HT1080 (cell line): Measurements from ENCODE around the gene CYFIP1. TPM values are rescaled to one million over a fixed set of nuclear protein-coding genes. Genes with fewer than 3 reads are reported as not detected.
A peak's percentile ranks its signal among the peaks of the same experiment; 100 is the strongest.
"Not testable (repeated sequence)": the region's sequence is repeated elsewhere in the genome, so short reads cannot be mapped to it uniquely, and the experiment has no call there.

Experiments
- DNase-seq: peaks from one replicate; pipeline ENCODE4 v3.0.0-alpha.2; 2015; ENCODE audit warnings: low read depth
- polyA plus RNA-seq, 2 experiments: library from polyadenylated mRNA; depleted of rRNA; stranded (reverse); fragments of >200 nt; gene quantifications; 2 replicates each; pipeline ENCODE4 v1.2.3, GENCODE V29; 2015
- total RNA-seq: library from RNA; depleted of rRNA; stranded (reverse); fragments of >200 nt; shearing (Covaris generic); gene quantifications from 2 replicates; pipeline ENCODE4 v1.2.3, GENCODE V29; 2014; rRNA removed

CYFIP1 gene
- 86.8 and 96.8 TPM in 2 replicates for total RNA-seq
- 79.6 and 95.9 TPM in 2 replicates for polyA plus RNA-seq (2015; cell fraction: cytosol; rRNA removed)
- 187 and 188 TPM in 2 replicates for polyA plus RNA-seq (2015; cell fraction: nucleus; rRNA removed)

- peak; percentile 86 for DNase-seq
Observed at GRCh38 chr15:22980189-22981050, at the start of gene CYFIP1. CYFIP1 (minus strand) TSS chr15:22980368; CDS start chr15:22947285, 33,083 bp downstream.

DNA sequence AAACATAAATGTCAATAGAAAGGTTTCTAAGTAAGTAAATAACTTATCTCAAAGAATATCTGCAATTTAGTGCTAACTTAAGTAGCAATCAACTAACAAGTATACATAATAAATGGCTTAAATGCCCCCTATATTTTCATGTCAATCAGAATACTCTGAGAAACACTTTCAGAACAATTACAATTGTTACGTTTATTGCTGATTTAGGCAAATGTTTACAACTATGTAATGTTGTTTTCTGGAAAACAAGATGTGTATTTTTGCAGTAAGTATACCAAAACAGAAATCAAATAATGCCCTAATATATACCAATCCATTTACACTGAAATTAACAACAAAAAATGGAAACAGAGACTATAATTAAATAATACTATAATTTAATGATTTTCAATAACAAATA, 46.0 kb upstream of the CYFIP1 start:
- DNase-seq = no peak

DNA sequence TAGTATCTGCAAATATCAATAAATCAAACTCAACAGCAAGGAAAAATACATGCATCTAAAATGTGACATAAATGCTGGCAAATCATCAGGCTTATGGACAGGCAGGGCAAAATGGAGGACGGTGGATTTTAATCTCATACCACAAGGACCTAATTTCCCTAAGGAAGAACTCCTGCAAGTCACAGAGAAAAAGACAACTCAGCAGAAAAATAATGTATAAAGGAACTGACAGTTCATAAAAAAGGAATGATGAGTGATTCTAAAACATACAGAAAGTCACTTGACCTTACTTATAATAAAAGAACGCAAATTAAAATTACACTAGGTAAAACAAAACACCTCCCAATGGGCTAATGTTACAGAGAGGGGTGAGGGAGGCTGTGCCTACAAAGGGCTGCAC, 42.0 kb upstream of the CYFIP1 start:
- DNase-seq = no peak

GRCh38 chr15:23014394-23015000, 34.3 kb upstream of the CYFIP1 start:
- no peak for DNase-seq

- no peak for DNase-seq
Observed at GRCh38 chr15:23013681-23014080, 33.5 kb upstream of the CYFIP1 start.

- not testable (repeated sequence) for DNase-seq
Observed at GRCh38 chr15:23012616-23013015, 32.4 kb upstream of the CYFIP1 start.

DNA sequence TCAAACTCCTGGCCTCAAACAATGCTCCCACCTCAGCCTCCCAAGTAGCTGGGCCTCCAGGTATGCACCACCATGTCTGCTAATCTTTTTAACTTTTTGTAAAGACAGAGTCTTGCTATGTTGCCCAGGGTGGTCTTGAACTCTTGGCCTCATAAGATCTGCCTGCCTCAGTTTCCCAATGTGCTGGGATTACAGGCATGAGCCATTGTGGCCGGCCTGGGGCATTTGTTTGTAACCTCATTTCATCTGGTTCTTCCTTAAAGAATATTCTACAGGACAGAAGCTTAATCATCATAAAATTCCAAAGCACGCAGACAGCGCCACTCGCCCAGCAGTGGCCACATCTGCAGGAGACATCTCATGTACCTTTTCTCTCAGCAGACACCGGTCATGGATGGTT, 23.6 kb upstream of the CYFIP1 start:
- DNase-seq = no peak

- no peak for DNase-seq
Observed at GRCh38 chr15:23002920-23003319, 22.8 kb upstream of the CYFIP1 start.

GRCh38 chr15:22995795-22996194, 15.6 kb upstream of the CYFIP1 start:
- no peak for DNase-seq

DNA sequence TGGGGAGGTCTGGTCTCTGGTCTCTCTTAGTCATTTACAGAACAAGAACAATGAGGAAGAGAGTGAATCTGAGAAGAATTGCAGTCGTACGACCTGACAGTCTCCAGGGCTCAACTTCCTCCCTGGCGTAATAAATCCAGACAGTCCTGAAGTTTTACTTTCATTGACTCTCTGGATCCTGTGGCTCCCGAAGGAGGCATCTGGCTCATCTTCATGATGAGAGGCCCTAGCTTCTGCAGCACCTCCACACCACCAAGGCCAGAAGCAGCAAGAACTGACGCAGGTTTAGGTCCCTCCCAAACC, 11.8 kb upstream of the CYFIP1 start:
- DNase-seq = no peak

- DNase-seq = no peak
Observed at GRCh38 chr15:22989576-22990477, 9.7 kb upstream of the CYFIP1 start.

- DNase-seq = no peak
Observed at GRCh38 chr15:22988811-22989210, 8.6 kb upstream of the CYFIP1 start.

- DNase-seq = not testable (repeated sequence)
Observed at GRCh38 chr15:22981931-22982330, 1.8 kb upstream of the CYFIP1 start.

DNA sequence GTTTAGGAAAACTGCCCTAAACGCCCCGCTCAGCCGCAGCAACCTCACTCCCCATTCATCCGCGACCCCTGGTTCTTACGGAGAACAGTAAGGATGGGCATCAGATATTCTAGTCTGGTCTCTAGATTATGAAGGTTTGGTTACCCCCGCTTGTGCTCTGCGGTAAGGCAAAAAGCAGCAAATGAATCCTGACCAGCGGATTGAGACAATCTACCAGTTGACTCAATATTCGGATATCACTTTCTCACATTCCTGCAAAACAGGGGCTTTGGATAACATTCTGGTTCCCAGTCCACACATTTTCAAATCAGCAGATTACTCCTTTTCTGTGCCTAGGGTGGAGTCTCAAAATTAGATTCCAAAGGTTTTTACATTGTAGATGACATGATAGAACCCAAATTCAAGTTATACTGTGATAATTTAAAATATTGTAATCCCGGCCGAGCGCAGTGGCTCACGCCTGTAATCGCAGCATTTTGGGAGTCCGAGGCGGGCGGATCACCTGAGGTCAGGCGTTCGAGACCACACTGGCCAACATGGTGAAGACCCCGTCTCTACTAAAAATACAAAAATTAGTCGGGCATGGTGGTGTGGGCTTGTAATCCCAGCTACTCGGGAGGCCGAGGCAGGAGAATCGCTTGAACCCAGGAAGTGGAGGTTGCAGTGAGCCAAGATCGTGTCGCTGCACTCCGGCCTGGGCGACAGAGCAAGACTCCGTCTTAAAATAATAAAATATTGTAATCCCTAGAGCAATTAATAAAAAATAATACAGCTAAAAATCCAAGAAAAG, 1.1 kb upstream of the CYFIP1 start:
- DNase-seq = no peak

- peak; percentile 47 for DNase-seq
Observed at GRCh38 chr15:22979238-22980188, 655 bp downstream of the CYFIP1 start.

GRCh38 chr15:22978691-22979237, 1.4 kb downstream of the CYFIP1 start:
- DNase-seq = no peak

GRCh38 chr15:22974745-22975144, 5.4 kb downstream of the CYFIP1 start:
- no peak for DNase-seq

GRCh38 chr15:22973987-22974386, 6.2 kb downstream of the CYFIP1 start:
- no peak for DNase-seq

DNA sequence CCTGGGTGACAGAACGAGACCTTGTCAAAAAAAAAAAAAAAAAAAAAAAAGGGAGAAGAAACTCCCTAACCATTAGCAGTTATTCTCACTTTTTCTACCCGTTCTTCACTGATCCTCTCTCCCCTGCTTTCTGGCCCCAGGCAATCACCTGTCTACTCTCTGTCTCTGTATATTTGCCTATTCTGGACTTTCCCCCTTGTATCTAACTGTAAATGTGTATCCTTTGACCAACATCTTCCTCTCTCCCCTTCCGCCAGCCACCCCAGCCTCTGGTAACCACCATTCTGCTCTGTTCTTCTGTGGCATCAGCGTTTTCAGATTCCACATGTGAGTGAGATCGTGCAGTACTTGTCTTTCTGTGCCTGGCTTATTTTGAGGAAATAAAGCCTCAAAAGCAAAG, 6.9 kb downstream of the CYFIP1 start:
- no peak for DNase-seq
